NCI-H2196 (cell line): ENCODE results near the gene BRPF3.
A peak's percentile ranks its signal among the peaks of the same experiment; 100 is the strongest.

Source experiments
- DNase-seq: peaks from one replicate; lab custom pipeline; 2025; ENCODE audit not compliant: unreplicated experiment; lab: John Stamatoyannopoulos, UW

The BRPF3 gene

DNA sequence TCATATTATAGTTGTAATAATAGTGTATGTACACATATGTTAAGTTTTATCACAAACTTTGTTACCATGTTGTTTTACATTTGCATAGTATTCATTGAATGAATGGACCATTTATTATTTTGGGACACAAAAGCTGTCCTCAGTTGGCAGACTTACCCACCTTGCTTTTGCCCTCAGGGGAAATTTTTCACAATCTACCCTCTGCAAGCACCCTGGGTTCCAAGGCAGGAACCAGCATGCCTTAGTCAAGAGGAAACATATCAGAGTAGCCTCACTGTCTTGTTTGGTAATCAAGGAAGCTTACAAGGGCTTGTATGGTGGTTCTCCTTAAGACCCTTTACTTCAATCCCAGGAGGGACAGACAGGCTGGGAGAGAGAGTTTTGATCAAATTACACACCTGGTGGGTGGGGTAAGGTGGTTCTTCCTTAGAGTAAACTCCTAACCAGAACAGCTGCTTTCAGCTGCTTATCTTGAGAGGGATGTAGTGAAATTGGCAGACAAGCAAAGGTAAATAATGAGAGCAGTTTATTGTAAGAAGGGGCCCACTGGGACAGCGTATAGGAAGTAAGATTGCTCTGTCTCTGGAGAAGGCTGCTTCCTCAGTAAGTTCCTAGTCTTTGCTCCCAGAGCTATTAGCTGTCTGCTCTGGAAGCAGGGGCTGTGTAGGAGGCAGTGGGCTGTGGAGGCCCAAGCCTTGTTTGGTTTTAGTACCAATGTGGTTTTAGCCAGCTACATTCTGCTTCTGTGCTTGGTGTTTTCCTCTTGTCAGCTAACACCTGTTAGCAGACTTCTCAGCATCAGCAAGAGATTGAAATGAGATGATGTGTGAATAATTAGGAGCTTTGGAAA is 31.1 kb downstream of the BRPF3 start:
- peak; percentile 42 for DNase-seq

DNA sequence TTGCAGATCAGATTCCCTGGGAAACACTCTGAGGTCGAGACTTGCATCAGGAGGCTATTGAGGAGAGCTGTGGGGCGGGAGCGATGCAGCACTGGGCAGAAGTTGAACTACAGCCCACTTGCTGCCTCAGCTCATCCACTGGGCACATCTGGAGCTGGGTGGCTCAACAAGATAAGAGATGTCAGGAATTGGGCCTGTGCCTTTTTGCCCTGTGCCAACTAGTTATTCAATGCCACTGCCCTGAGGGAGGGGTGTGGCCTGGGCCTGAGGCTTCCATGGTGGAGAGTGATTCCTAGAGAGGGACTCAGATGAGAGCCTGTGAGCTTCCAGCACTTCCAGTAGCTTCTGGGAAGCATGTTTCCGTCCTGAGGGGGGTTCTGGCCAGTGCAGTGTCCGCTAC is 32.7 kb downstream of the BRPF3 start:
- DNase-seq, result no peak

DNA sequence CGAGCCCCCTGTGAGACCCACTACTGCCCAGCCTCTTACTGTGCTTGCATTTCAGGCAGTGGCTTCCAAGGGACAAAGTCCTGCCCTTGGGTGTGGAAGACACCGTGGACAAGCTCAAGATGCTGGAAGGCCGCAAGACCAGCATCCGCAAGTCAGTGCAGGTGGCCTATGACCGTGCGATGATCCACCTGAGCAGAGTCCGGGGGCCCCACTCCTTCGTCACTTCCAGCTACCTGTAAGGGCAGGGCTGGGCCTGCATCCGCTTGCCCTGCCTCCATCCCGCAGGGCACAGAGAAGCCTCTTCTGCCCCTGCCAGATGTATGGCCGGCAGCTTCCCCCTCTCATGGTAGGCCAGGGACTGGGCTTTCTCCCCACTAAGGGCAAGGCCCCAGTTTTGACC is 33.8 kb downstream of the BRPF3 start:
- no peak for DNase-seq

DNA sequence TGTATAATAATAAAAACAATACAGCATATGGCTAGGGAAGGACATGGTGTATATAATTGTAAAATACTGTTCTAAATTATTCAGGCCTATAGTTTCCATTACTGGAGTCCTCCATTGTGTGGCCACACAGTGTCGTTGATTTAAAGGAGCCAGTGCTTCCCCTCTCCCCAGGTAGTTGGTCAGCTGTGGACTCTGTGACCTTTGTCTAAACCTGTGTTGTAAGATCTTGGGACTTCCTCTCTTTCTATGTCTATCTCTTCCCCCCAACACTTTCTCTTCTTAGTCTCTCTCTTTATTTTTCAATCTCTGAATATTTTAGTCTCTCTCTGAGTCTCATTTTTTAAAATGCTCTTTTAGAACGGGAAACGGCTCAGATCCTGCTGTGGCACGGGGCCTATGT is 35.6 kb downstream of the BRPF3 start:
- DNase-seq, result no peak

DNA sequence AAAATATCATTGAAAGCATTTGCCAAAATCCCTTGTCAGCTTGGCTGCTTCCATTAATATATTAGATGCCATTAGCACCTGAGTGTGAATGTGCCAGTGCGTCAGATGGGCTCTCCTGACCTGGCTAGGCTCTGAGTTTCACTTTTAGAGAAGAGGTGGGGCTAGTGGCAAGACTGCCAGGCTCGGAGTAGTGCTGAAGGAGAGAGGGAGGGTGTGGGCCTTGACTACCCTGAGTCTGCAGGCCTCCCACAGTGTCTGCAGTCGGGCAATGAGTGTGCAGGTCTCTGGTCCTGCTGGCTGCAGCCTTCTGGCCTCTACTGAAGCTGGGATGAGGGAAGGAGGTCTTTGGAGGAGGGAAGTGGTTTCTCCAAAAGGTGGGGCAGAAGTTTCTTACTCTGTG is 38.8 kb downstream of the BRPF3 start:
- no peak for DNase-seq

DNA sequence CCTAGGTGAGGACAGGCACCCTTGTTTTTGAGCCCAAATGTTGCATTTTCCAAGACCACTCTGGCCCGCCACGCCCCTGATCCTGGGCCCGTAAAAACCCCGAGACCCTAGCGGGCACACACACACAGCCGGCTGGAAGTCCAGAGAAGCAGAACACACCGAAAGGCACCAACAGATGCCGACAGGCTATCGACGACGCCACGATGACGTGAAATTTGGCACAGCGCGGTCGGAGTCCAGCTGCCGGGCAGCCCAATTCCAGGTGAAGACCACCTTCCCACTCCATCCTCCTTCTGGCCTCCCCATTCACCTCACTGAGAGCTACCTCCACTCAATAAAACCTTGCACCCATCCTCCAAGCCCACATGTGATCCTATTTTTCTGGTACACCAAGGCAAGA is 39.3 kb downstream of the BRPF3 start:
- DNase-seq, result no peak

DNA sequence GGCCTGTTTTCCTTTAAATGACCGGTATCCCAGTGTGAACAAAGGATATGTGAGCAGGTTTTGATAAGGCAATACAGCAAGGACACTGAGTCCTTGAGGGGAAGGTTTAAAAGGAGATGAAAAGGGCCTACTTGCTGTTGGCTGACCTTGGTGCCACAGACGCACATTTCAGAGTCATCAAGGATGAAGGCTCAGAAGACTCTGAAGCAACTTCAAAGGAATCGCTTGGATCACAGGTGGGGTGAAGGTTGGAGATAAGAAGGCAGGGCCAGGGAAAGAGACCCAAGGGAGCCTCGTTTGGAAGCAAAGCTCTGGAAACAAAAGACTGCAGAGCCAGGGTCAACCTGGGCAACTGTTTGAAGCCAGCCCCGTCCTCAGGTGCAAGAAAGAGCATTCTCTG is 43.2 kb downstream of the BRPF3 start:
- DNase-seq, result no peak

DNA sequence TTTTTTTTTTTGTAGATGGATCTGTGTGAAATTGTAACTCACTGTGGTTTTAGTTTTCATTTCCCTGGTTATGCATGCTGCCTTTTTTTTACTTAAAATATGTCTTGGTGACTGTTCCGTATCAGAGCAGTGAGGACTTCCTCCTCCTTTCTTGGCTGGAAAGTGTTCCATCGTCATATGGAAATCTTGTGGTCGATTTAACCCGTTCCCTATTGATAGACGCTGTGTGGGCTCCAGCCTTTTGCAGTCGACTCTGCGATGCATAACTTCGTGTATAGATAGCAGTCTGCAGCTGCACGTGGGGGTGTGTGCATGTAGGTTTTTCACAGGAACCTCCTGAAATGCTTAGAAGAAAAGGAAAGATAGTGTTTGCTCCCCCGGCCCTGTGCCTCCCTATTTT is 45.2 kb downstream of the BRPF3 start:
- no peak for DNase-seq

DNA sequence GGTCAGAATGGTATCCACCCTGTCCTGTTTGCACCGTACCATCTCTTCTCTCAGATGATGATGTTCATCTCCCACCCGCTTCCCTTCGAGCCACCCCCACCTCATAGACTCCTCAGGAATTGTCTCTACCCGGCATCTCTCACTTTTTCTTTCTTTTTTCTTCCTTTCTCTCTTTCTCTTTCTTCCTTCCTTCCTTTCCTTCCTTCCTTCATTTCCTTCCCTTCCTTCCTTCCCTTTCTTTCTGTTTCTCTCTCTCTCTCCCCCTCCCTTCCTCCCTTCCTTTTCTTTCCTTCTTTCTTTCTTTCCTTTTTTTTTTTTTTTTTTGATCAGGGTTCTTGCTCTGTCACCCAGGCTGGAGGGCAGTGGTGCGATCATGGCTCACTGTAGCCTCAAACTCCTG is 45.6 kb downstream of the BRPF3 start:
- DNase-seq, result no peak

DNA sequence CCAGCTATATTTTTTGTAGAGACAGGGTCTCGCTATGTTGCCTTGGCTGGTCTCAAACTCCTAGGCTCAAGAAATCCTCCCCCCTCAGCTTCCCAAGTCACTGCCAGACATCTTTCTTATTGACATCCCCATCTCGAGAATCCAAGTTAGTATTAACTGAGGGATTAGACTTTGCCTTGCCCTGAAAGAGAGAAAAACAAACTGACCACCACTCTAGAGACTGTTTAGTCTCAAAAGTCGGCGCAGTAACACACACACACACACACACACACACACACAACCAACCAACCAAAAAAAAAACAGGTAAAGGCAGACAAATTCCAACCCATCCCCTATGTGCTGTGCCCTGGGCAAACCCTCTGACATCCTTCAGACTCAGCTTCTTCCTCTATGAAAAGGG is 46.1 kb downstream of the BRPF3 start:
- DNase-seq, result no peak

DNA sequence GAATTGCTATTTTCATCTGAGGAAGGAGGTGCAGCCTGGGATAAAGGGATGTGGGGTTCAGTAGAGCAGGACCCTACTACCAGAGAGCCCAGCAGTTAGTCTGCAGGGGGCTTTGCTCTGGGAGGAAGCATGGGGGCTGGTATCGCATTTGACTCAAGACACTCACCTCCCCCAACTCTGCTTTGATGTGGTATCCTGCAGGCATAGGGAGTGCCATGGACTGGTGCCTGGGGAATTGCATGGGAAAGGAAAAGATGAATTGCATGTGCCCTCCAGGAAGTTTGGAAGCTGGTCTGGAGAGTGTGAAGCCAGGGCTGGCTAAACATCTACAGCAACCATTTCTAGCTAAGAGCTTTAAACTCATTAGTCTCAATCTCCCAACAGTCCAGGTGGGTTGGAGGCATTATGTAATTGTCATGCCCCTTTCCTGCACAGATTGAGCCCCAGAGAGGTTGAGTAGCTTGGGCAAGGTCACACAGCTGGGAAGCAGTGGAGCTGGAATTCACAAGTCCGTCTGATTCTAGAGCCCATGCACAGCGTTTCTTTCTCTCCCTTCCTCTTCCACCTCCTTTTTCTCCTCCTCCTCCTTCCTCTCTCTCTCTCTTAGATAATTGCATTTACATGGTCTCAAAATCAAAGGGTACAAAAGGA is 47.1 kb downstream of the BRPF3 start:
- no peak for DNase-seq

DNA sequence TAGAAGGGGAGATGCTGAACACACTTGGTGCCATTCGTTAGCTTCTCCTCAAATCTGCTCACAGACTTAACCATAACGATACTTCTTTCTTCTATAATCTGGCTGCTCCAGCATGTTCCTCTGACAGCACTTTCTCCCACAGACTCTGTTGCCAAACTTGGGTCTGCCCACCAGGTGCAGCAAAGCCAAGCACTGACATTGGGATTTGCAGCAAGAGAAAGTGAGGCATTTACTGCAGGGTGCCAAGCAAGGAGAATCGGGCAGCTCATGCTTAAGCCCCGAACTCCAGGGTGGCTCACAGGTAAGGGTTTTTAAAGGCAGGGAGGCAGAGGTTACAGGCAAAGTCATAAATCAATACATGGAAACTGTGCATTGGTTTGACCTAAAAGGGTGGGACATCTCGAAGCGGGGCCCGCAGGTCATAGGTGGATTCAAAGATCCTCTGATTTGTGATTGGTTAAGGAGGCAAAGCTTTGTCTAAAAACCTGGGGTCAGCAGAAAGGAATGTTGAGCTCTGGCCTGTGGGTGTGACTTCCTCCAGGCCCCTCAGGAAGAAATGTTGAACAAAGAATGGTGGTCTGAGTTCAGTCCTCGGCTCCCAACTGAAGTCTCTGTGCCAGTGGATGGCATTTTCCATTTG is 48.2 kb downstream of the BRPF3 start:
- no peak for DNase-seq

DNA sequence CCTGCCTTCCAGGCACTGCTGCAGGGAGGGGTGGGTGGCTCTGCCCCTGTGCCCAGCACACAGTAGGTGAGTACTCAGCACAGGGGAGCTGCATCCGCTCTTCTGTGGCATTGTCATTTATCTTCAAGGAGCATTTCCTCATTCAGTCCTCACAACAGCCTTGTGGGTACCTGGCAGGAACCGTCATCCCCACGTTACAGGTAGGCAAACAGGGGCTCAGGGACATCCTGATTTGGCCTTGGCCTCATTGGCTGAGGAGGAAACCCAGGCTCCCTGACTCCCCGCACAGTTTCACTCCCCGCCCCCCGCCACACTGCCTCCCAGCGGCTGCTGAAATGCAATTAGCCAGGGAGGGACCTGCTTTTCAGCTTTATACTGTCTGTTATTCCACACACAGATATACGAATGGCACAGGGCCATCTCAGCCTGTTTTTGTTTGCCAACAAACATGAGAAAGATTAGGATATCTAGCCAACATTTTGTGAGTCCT is 49.1 kb downstream of the BRPF3 start:
- peak; percentile 31 for DNase-seq

DNA sequence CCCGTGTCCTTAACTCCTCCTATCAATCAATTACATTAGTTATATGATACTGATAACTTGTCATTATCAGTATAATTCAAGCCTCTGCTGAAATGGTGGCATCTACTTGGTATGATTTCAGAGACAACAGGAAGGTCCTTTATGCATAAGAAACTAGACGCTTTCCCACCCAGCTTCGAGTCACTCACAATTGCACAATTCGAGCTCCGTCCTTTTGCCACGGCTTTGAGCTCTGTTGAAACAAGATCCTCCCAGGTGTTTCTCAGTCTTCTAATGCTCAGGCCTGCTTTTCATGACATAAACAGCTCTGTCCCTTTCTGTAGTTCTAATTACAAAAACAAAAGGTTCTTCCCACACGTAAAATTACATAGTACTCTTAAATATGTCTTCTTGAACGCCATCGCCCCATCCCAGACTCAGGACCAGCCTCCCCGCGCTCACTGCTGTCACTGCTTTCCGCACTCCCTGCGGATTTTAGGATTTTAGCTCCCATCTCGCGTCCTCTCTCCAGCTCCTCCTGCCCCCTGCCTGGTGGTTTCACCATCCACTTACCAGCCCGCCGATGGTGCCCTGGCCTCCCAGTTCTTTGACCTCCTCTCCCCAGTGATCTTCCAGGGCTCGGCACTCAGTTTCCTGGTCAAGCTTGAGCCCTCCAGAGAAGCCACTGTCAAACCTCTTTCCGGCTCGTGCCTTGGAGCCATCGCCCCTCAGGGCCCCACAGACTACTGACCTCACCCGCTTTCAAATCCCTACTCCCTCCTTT is 50.1 kb downstream of the BRPF3 start:
- DNase-seq, result no peak

DNA sequence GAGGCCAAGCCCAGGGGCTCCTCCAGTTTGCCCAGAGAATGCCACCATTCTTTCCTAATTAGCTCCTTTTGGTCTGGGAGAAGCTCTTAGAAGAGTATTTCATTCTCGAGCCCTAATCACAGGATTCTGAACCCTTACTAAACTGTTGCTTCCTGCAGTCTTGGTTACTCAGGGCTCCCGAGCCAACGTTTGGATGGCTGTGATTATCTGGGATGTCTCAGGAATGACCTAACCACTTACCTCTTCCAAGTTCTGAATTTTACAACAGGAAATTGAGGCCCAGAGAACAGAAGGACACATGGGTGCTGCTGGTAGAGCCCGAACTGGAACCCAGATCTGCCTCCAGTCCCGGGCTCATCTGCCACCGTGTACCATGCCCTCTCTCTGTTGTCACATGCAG is 51.1 kb downstream of the BRPF3 start:
- no peak for DNase-seq

DNA sequence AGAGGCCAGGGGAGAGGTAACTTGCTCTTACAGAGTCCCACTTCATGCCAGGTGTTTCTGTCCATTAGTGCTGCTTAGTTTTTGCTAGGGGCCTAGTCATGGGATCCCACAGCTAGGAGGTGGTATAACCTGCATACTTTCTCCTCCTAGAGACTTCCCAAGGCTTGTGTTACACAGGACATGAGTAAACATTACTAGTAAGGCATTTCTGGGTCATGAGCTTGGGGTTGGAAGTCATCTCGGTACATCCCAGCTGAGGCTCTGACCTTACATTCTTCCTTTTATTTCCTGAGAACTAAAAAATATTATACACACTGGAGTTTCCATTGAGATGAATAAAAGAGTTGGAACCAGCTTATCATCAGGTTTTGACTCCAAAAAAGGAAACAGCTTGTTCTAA is 52.4 kb downstream of the BRPF3 start:
- no peak for DNase-seq

DNA sequence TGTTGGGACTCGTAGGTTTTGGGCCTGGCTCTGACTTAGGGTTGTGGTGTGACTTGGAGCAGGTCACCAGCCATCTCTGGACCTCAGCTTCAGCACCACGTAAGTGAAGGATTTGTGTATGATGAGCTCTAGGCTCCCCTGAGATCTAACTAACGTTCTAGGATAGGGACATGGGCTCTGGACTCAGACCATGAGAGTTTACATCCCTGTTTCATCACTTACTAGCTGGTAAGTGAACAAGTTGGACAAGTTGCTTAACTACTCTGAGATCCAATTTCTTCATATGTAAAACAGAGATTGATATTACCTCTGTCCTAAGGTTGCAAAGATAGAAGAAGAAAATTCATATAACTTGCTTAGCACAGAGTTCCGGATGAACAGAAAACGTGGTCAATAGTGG is 53.0 kb downstream of the BRPF3 start:
- DNase-seq, result no peak

DNA sequence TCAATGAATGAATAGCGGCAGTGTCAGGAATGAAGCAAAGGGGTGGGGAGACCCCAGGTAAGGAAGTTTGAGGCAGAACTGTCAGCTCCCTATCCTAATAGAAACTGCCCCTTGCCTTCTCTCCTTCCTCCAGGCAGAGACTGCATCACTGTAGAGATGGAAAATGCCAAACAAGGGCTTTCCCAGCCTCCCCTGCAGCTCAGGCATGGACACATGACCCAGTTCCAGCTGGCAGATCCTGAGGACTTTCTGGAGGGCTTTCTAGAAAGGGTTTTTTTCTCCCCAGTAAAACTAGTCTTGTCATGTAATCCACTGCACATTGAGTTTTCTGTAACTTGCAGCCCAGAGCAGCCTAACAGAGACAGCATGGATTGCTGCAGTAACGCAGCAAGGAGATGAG is 55.5 kb downstream of the BRPF3 start:
- no peak for DNase-seq

DNA sequence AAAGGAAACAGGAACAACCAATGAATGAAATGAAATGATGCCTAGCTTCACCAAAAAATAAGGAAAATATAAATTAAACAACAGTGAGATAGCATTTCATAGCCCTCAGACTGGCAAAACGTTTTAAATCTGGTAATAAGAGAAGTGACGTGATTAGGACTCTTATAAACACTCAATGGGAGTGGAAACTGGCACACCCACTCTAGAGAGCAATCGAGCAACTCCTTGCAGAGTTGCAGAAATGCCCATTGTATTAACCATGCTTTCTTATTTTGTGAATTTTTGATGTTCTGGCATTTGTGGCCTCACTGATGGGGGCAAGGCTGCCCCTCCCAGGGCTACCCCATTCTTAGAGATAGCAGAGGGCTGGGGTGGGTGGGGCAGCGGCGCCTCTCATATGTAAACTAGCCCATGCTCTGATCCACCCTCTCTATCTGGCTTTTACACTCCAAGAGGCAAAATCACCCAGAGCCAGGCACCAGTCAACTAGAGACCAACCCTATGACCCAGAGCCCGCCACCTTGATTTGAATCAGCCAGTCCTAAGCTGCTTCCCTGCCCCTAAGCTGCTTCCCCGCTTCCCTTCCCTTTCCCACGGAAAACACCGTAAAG is 67.0 kb downstream of the BRPF3 start:
- DNase-seq, result no peak

DNA sequence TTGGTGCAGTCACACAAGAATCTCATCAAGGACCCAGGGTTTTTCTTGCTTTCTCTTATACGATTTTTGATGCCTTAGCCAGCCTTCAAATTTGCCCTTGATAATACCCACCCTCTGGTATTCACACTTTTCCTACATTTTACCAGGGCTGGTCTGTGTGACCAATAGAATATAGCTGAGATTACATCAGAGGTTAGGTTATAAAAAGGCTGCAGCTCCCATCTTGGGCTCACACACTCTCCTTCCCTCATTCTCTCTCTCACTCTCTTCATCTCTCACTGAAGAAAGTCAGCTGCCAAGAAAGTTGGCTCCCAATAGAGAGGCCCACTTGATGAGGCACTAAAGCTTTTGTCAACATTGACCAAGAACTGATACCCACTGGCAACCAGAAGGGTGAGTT is 69.2 kb downstream of the BRPF3 start:
- DNase-seq, result no peak
